ENCODE data around the gene OARD1. TPM values are rescaled to one million over a fixed set of nuclear protein-coding genes. Genes with fewer than 3 reads are reported as not detected.

OARD1 gene
- 33.7 to 37.0 TPM (median 36.5 TPM) in 3 replicates for total RNA-seq (2021)
- Bru-seq, nascent RNA = percentile 73 among the genes with signal in this experiment
- long read RNA-seq, experiment 1, transcript OARD1-202 (6 exons, 1,337 nt) = minor isoform, 19 of 83 reads
- long read RNA-seq, experiment 1, transcript OARD1-210 (6 exons, 3,330 nt) = major isoform, 25 of 83 reads
- long read RNA-seq, experiment 1, transcript OARD1-207 (5 exons, 819 nt) = minor isoform, 9 of 83 reads
- long read RNA-seq, experiment 1, partial matches to known transcripts = 3 of 83 reads
- long read RNA-seq, experiment 1, other reads (novel, unspliced or antisense) = 16 of 83 reads
- long read RNA-seq, experiment 2, transcript OARD1-202 (6 exons, 1,337 nt) = major isoform, 20 of 64 reads
- long read RNA-seq, experiment 2, transcript OARD1-210 (6 exons, 3,330 nt) = minor isoform, 15 of 64 reads
- long read RNA-seq, experiment 2, transcript OARD1-207 (5 exons, 819 nt) = minor isoform, 6 of 64 reads
- long read RNA-seq, experiment 2, transcript OARD1-203 (6 exons, 1,515 nt) = minor isoform, 5 of 64 reads
- long read RNA-seq, experiment 2, partial matches to known transcripts = 7 of 64 reads
- long read RNA-seq, experiment 2, other reads (novel, unspliced or antisense) = 6 of 64 reads
- long read RNA-seq, experiment 3, transcript OARD1-203 (6 exons, 1,515 nt) = minor isoform, 10 of 102 reads
- long read RNA-seq, experiment 3, transcript OARD1-210 (6 exons, 3,330 nt) = major isoform, 39 of 102 reads
- long read RNA-seq, experiment 3, transcript OARD1-202 (6 exons, 1,337 nt) = minor isoform, 30 of 102 reads
- long read RNA-seq, experiment 3, transcript OARD1-207 (5 exons, 819 nt) = minor isoform, 5 of 102 reads
- long read RNA-seq, experiment 3, partial matches to known transcripts = 3 of 102 reads
- long read RNA-seq, experiment 3, other reads (novel, unspliced or antisense) = 8 of 102 reads

GRCh38 chr6:41071923-41072835, at the start of gene OARD1:
TSS of gene OARD1 (minus strand) at chr6:41072356. CDS start at chr6:41071634, 722 bp downstream.
- peak; percentile 76 for ATAC-seq
- ChIA-PET CTCF (interaction anchor here (0.6 to 3.0 kb wide), 7 partner anchors 10 to 120 kb away, joined by 3 to 12 read pairs (median 6); partner anchors contain the start of gene UNC5CL), POLR2A (interaction anchor here (0.7 to 1.0 kb wide), 5 partner anchors 16 to 274 kb away, joined by 3 read pairs; no protein-coding TSS in a partner anchor)
- Mint-ChIP-seq H3K4me1 (peaks cover 38% of the 10 kb centered on the region), H3K9me3 (no peaks in the 10 kb centered on the region), H3K4me3 (peak within 1 kb of the TSS; percentile 94), H3K36me3 (peaks cover 22% of the 10 kb centered on the region), H3K27ac (peak within 1 kb of the TSS; percentile 98), H3K27me3 (ENCODE audit: low read depth) (no peaks in the 10 kb centered on the region)
- peak; percentile 96 for DNase-seq (ENCODE audit: low spot score)
- TF ChIP-seq SMAD4 (CRISPR knock-in tag; IDR thresholded peaks at IDR 0.05) (no peak), ZNF425 (CRISPR knock-in tag; conservative IDR thresholded peaks at IDR 0.05) (no peak), NFATC4 (CRISPR knock-in tag; IDR thresholded peaks at IDR 0.05) (no peak), ATF2 (CRISPR knock-in tag; IDR thresholded peaks at IDR 0.05; ENCODE audit: borderline replicate concordance, low read depth) (no peak), TEAD1 (CRISPR knock-in tag; IDR thresholded peaks at IDR 0.05) (no peak), KAT7 (CRISPR knock-in tag; IDR thresholded peaks at IDR 0.05; ENCODE audit: borderline replicate concordance) (0 out of 2 replicates have a peak, but pooled peaks have one; percentile 79), AR (CRISPR knock-in tag; IDR thresholded peaks at IDR 0.05) (no peak), EMX1 (CRISPR knock-in tag; IDR thresholded peaks at IDR 0.05) (no peak), IRF2 (CRISPR knock-in tag; IDR thresholded peaks at IDR 0.05; ENCODE audit: borderline replicate concordance, low read depth) (no peak), ZBTB43 (CRISPR knock-in tag; IDR thresholded peaks at IDR 0.05) (0 out of 2 replicates have a peak, but pooled peaks have one; percentile 37), CREB1 (CRISPR knock-in tag; IDR thresholded peaks at IDR 0.05) (no peak), GABPB1 (CRISPR knock-in tag; IDR thresholded peaks at IDR 0.05) (peak; percentile 73; the same call in 1 of the 2 replicates), OVOL2 (CRISPR knock-in tag; IDR thresholded peaks at IDR 0.05; ENCODE audit: borderline replicate concordance) (no peak), MYBL2 (CRISPR knock-in tag; IDR thresholded peaks at IDR 0.05) (peak; percentile 45; the same call in 1 of the 2 replicates), IRF1 (CRISPR knock-in tag; IDR thresholded peaks at IDR 0.05) (no peak), ZNF232 (CRISPR knock-in tag; IDR thresholded peaks at IDR 0.05) (no peak; the same call in none of the 2 replicates), E2F1 (CRISPR knock-in tag; IDR thresholded peaks at IDR 0.05) (no peak), SOX15 (CRISPR knock-in tag; IDR thresholded peaks at IDR 0.05) (no peak), NR2C2 (CRISPR knock-in tag; IDR thresholded peaks at IDR 0.05) (no peak), GTF2I (CRISPR knock-in tag; conservative IDR thresholded peaks at IDR 0.05) (no peak), NR1H2 (CRISPR knock-in tag; IDR thresholded peaks at IDR 0.05) (no peak), HMGXB4 (CRISPR knock-in tag; IDR thresholded peaks at IDR 0.05) (peak; percentile 8; the same call in 1 of the 2 replicates)

All from WTC11 (cell line).